GM19452 (cell line): ENCODE data around the gene RORB.

Experiments used
- ATAC-seq: cut with Tn5 transposase; IDR thresholded peaks from one replicate; pipeline ENCODE4 v1.9.1; 2021; ENCODE audit not compliant: unreplicated experiment

RORB gene

GRCh38 chr9:74697535-74697934 is 200.4 kb downstream of the RORB start:
- no peak for ATAC-seq

GRCh38 chr9:74711341-74711740 is 214.2 kb downstream of the RORB start:
- no peak for ATAC-seq

GRCh38 chr9:74718709-74719108 is 221.6 kb downstream of the RORB start:
- ATAC-seq, result no peak

GRCh38 chr9:74719306-74719705 is 222.2 kb downstream of the RORB start:
- ATAC-seq, result no peak

GRCh38 chr9:74721696-74722660 is 224.8 kb downstream of the RORB start:
- no peak for ATAC-seq

GRCh38 chr9:74724317-74724716 is 227.2 kb downstream of the RORB start:
- no peak for ATAC-seq

GRCh38 chr9:74726581-74726980 is 229.4 kb downstream of the RORB start:
- ATAC-seq, result no peak

GRCh38 chr9:74728176-74728575 is 231.0 kb downstream of the RORB start:
- no peak for ATAC-seq

GRCh38 chr9:74729136-74729695 is 232.1 kb downstream of the RORB start:
- no peak for ATAC-seq

GRCh38 chr9:74735761-74736160 is 238.6 kb downstream of the RORB start:
- no peak for ATAC-seq

- no peak for ATAC-seq
Measured at GRCh38 chr9:74736646-74737045, 239.5 kb downstream of the RORB start.

- no peak for ATAC-seq
Measured at GRCh38 chr9:74742191-74742790, 245.2 kb downstream of the RORB start.
